Measurements from ENCODE around the gene SORL1.

DNA sequence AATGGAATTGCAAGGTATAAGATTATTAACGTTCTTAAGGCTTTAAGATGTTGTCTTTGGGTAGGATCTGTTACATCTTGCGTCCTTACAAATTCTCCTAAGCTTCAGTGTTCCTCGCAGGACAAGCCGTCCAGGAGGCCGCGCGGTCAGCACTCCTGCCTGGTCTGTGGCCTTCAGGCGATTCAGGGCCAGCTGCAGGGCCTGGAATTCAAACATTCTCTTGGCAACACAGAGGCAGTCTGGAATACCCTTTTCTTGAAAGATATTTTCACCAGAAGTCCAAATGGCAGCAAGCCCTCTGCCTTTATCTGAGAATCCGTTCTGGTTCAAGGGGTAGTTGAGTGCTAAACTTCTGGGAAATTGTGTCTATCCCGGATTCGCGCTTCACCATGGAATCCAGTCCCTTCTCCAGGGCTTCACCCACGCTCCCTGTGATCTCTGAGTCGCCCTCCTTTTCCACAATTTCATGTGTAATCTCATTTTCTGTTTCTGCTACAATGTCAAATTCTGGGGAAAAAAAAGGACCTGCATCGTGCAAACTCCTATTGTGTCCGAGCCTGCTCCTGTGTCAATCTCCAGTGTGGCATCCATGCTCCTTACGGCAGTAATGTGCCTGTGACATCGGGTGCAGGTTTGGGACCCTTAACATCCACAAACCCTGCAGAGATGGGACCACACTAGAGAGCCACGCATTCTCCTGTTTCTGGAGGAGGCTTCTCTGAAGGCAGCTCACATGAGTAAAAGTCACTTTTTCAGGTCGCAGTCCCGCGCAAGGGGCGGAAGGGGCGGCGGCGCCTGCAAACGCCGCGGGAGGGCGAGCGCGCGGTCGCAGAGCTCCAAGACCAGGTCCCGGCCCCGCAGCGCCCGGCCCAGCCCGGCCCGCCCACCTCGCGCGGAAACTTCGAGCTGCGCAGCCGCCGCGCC, 25.4 kb upstream of the SORL1 start:
- TF ChIP-seq CTCF (IDR thresholded peaks at IDR 0.05; ENCODE audit: poor library complexity, severe bottlenecking) (no peak), REST (IDR thresholded peaks at IDR 0.05; ENCODE audit: borderline replicate concordance) (no peak), EZH2 (IDR thresholded peaks at IDR 0.05; ENCODE audit: borderline replicate concordance, insufficient read depth, low read length, poor library complexity, severe bottlenecking) (no peak), EP300 (conservative IDR thresholded peaks at IDR 0.05; ENCODE audit: poor library complexity, severe bottlenecking) (no peak)

Data from neural cell (in vitro differentiated cells).